Psoas muscle (tissue), 8 donors: ENCODE data around the gene CLDN5. TPM values are rescaled to one million over a fixed set of nuclear protein-coding genes. Genes with fewer than 3 reads are reported as not detected.

Experiments
- ATAC-seq, 4 donors: fragments of 200-7000 bp; cut with Tn5 transposase; one replicate each; pipeline ENCODE4 v1.9.1; 2020; ENCODE audit warnings: moderate library complexity in 3 of 4, mild to moderate bottlenecking in 2 of 4
- DNase-seq, 2 donors: peaks; one replicate each; pipeline ENCODE4 v3.0.0-alpha.2; 2020
- H3K27ac ChIP-seq: fragments of 200-600 bp; one replicate; pipeline ENCODE4 v1.8.0; 2022
- H3K27me3 ChIP-seq, 3 donors: fragments of 200-600 bp in 1 of 3; one replicate each; pipeline versions ENCODE4 v1.6.1 to v1.8.0; 2013 to 2022; ENCODE audit warnings: low read length in 2 of 3, mild to moderate bottlenecking in 2 of 3, moderate library complexity in 1 of 3; ENCODE audit not compliant: insufficient read depth in 3 of 3
- H3K36me3 ChIP-seq, 2 donors: fragments of 200-600 bp in 1 of 2; one replicate each; pipeline versions ENCODE4 v1.6.1 to v1.8.0; 2013 to 2022; ENCODE audit warnings: low read depth in 1 of 2, mild to moderate bottlenecking in 1 of 2, moderate library complexity in 1 of 2; ENCODE audit not compliant: insufficient read depth in 1 of 2
- H3K4me1 ChIP-seq: fragments of 200-600 bp; one replicate; pipeline ENCODE4 v1.8.0; 2022
- H3K4me3 ChIP-seq: fragments of 200-600 bp; one replicate; pipeline ENCODE4 v1.8.0; 2022; ENCODE audit warnings: mild to moderate bottlenecking
- H3K9me3 ChIP-seq: fragments of 200-600 bp; one replicate; pipeline ENCODE4 v1.8.0; 2022
- WGBS, 3 donors: extraction: QIAGEN DNeasy Blood & Tissue Kit; methylation state at CpG; one replicate each; pipeline versions ENCODE4 v1.1.6 to v1.1.7; 2013; 5-methylcytosine and 5-hydroxymethylcytosine counted together
- intact Hi-C, 2 donors: fragments of 100-400 bp; cut with DNase I; formaldehyde crosslinking; loops; one replicate each; pipeline versions ENCODE4 v1.11.0 to v1.14.2; 2022
- polyA plus RNA-seq, 3 donors: library from polyadenylated mRNA; stranded (reverse); fragments of 200-250 nt; gene quantifications; one replicate each; pipeline ENCODE4 v1.2.3, GENCODE V29; 2013
- total RNA-seq, 4 donors: library from RNA; stranded (reverse); fragmentation: NEBNext Ultra II Directional in 2 of 4; extraction: Animal tissue kit (Norgen Biotek cat#: 25700) in 2 of 4; gene quantifications; one replicate each; pipeline versions ENCODE4 v1.2.1 to v1.2.4, GENCODE V29; 2021 to 2023
- TF ChIP-seq, protein P1 (sequence below): fragments of 200-600 bp; IDR thresholded peaks from one replicate; pipeline ENCODE4 v1.8.0; 2022; ENCODE audit warnings: antibody characterized with exemption
- donor health status: healthy with polysubstance abuse.
- donor health status: DM: no; HTN: no; CAD: no; lungs with moderate emphysema.
- donor health status: Bipolar disorder and iron deficiency.
- donor health status: healthy.
- donor health status: DM: yes; HTN: yes; CAD: no.
- donor health status: DM: no; HTN: no; CAD: no.
- donor health status: DM: no; HTN: no; CAD: no.
- donor health status: DM: yes; HTN: yes; CAD: no.

Gene CLDN5
- total and polyA plus RNA-seq, 7 donors: 23.0 to 138 (median 42.3) TPM

DNA sequence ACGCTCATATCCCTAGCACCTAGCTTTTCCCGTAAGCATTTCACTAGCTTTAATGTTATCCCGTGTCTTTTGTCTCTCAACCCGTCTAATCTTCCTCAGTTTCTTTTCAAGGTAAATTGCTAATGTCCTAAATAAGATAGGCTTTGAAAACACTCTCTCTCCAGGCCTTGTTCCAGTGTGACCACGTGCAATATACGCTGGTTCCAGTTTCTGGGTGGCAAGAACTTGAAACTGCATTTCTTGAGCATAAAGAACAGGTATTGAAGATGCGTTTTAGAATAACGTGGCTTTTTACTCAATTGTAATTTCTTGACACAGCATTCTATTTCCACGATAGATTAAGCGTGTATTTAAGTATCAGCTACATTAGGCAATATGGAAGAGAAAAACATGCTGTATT, 43.4 kb downstream of the CLDN5 start:
- H3K27me3 ChIP-seq: no peaks in the 10 kb centered on the region
- H3K4me3 ChIP-seq: no peak overlapping the region
- no peak overlapping the region for H3K27ac ChIP-seq
- intact Hi-C loops: no loop called here
- DNase-seq (no peak), ATAC-seq (no peak)
- peaks cover 26% of the 10 kb centered on the region for H3K4me1 ChIP-seq
- TF ChIP-seq, protein P1, sequence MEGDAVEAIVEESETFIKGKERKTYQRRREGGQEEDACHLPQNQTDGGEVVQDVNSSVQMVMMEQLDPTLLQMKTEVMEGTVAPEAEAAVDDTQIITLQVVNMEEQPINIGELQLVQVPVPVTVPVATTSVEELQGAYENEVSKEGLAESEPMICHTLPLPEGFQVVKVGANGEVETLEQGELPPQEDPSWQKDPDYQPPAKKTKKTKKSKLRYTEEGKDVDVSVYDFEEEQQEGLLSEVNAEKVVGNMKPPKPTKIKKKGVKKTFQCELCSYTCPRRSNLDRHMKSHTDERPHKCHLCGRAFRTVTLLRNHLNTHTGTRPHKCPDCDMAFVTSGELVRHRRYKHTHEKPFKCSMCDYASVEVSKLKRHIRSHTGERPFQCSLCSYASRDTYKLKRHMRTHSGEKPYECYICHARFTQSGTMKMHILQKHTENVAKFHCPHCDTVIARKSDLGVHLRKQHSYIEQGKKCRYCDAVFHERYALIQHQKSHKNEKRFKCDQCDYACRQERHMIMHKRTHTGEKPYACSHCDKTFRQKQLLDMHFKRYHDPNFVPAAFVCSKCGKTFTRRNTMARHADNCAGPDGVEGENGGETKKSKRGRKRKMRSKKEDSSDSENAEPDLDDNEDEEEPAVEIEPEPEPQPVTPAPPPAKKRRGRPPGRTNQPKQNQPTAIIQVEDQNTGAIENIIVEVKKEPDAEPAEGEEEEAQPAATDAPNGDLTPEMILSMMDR: no peak
- no peaks in the 10 kb centered on the region for H3K36me3 ChIP-seq
- H3K9me3 ChIP-seq: no peaks in the 10 kb centered on the region
- WGBS, 3 donors: 58 to 68% (median 64%) methylated on average over 10 of the region's 10 CpGs

DNA sequence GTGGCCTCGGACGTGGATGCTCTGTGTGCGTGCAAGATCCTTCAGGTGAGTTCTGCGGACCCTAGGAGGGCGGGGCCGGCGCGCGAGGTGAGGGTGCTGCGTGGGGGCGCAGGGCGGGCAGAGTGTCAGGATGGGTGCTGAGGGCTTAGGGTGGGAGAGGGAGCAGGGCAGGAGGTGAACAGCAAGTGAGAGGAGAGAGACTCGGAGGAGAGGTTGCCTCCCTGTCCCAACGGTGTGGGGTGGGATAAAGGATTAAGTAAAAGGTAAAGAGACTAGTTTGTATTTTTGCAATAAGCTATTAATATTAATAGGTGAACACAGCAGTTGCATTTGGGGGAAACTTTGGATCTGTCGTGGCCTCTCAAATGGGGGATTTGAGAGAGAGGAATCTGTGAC, 44.0 kb downstream of the CLDN5 start:
- H3K27ac ChIP-seq: peak overlapping the region; percentile 97
- 1 to 3% (median 2%) methylated on average over 14 to 15 of the region's 15 CpGs for WGBS, 3 donors
- no peaks in the 10 kb centered on the region for H3K27me3 ChIP-seq
- intact Hi-C loops: no loop called here
- DNase-seq: no peak
- H3K4me3 ChIP-seq: peak overlapping the region; percentile 84
- TF ChIP-seq, protein P1: no peak
- peaks cover 30% of the 10 kb centered on the region for H3K4me1 ChIP-seq
- no peaks in the 10 kb centered on the region for H3K9me3 ChIP-seq
- H3K36me3 ChIP-seq: peaks cover 0 to 4% of the 10 kb centered on the region in 2 donors
- ATAC-seq: no peak

DNA sequence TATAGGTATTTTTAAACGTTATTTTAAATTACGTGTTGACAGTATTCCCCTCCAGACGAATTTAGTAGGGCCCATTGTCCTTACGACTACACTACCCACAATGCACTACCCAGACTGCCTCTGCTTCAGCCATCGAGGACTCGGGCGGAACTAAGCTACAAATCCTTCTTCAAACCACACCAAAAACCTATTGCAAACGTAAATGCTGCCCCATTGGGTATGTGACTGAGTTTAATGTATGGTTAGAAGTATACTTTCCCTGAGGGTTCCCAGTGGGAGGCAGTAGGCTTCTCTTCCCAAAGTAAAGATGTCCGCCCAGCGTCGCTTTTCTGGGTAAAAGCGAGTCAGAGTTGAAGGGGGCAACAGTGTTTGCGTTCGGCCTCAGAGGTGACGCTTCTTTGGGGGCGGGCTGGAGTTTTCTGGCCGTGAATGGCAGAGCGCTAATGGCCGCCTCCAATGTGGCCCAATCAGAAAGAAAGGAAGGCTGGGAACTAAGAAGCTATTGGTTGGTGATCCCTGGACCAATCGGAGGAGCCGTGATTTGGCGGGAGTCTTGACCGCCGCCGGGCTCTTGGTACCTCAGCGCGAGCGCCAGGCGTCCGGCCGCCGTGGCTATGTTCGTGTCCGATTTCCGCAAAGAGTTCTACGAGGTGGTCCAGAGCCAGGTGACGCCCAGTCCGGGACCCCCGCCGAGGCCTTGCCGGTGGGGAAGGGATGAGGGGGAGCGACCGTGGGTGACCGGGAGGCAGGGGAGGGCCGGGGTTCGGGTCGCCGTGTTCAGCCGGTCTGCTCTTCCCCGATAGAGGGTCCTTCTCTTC, 44.6 kb downstream of the CLDN5 start, which contains the start of gene CDC45:
Gene CDC45, plus strand, starts transcription at position 566 of the 818 bp plus-strand sequence. Its CDS starts 49 bp downstream, at position 615.
- Histone ChIP-seq H3K36me3 (peaks cover 0 to 10% of the 10 kb centered on the region in 2 donors), H3K4me3 (peak within 1 kb of the TSS; percentile 84), H3K4me1 (peaks cover 35% of the 10 kb centered on the region), H3K27ac (peak within 1 kb of the TSS; percentile 97), H3K9me3 (no peaks in the 10 kb centered on the region), H3K27me3 (no peaks in the 10 kb centered on the region)
- DNase-seq (peak; percentile 96 to 98), ATAC-seq (peak; percentile 88 to 92 (median 90))
- 0 to 1% (median 0%) methylated on average over 48 to 50 of the region's 50 CpGs for WGBS, 3 donors
- TF ChIP-seq, protein P1: no peak
- intact Hi-C loops: loop anchor here (5.0 to 10.0 kb wide), 2 partner anchors 37 to 185 kb away; partner anchors contain the start of gene CLTCL1 (in 1 of the 2)

DNA sequence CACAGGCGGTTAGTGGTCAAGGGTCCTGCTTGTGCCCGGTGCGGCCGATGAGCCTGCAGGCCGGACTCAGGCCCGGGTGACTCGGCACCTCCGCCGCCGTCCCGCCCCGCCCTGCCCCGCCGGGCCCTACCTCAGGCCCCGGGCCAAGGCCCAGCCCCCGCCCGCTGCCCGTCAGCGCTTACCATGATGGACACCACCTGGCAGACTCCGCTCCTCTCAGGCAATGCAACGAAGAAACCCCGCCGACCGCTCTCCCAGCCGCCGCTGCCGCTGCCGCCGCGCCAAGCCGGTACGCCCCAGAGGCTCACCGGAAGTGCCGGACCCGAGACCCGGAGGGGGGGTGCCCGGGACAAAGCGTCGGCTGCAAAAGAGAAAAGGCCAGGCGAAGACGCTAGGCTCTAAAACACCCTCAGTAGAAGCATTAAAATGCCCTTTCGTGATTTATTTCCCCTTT, 45.3 kb downstream of the CLDN5 start, which contains the start of gene UFD1:
Gene UFD1, minus strand, starts transcription at position 293 of the 454 bp plus-strand sequence. Its CDS starts 108 bp downstream, at position 185.
- Histone ChIP-seq H3K4me3 (peak within 1 kb of the TSS; percentile 84), H3K27me3 (no peaks in the 10 kb centered on the region), H3K4me1 (peaks cover 40% of the 10 kb centered on the region), H3K36me3 (peaks cover 0 to 17% of the 10 kb centered on the region in 2 donors), H3K27ac (peak within 1 kb of the TSS; percentile 97), H3K9me3 (no peaks in the 10 kb centered on the region)
- ATAC-seq (peak; percentile 83 to 87 (median 86)), DNase-seq (peak; percentile 89 to 96)
- TF ChIP-seq, protein P1: no peak
- 0 to 1% (median 0%) methylated on average over 31 to 42 of the region's 42 CpGs for WGBS, 3 donors
- intact Hi-C loops: loop anchor here (5.0 to 10.0 kb wide), 2 partner anchors 37 to 184 kb away; partner anchors contain the start of gene CLTCL1 (in 1 of the 2)
